Measurements from ENCODE around the gene CDH23. TPM values are rescaled to one million over a fixed set of nuclear protein-coding genes. Genes with fewer than 3 reads are reported as not detected.
A peak's percentile ranks its signal among the peaks of the same experiment; 100 is the strongest.

Gene CDH23
- total and polyA plus RNA-seq, 2 of the 8 experiments (the other 6 are each of a cell fraction or from before 2014, with no cell fraction given), result 1.9 to 4.9 TPM

GRCh38 chr10:71529207-71529827, 132.6 kb downstream of the CDH23 start:
- peak overlapping the region; percentile 36 to 43; a peak in 2 of 4 replicates for H3K4me2 ChIP-seq (ENCODE audit: insufficient read depth in 1 of 2, low read depth in 2 of 2, low read length in 2 of 2)
- no peak overlapping the region for H3K14ac ChIP-seq (ENCODE audit: insufficient read length)
- no peak overlapping the region for H3K9ac ChIP-seq (replicated peaks in 1 of 4; ENCODE audit: extremely low read depth in 1 of 4, low read depth in 3 of 4, low read length in 3 of 4)
- no peak overlapping the region for H3K4ac ChIP-seq (replicated peaks; ENCODE audit: insufficient read length, low read depth, low read length)
- H4K8ac ChIP-seq (ENCODE audit: extremely low read depth, insufficient read depth, low read length), result peak overlapping the region; percentile 62
- peak overlapping the region; percentile 23 for H4K5ac ChIP-seq (ENCODE audit: insufficient read length, low read depth, low read length)
- WGBS, 2 experiments (ENCODE audit: extremely low coverage in 1 of 2, insufficient coverage in 1 of 2, insufficient read length in 1 of 2, insufficient replicate concordance in 2 of 2, low coverage in 1 of 2, low lambda C conversion rate in 2 of 2, missing lambda C conversion rate in 1 of 2), result 92% methylated on average over 10 of the region's 11 CpGs; no CpG with 5 or more reads in 1 of the 2 experiments
- no peaks in the 10 kb centered on the region for H3K27me3 ChIP-seq (replicated peaks in 1 of 4; ENCODE audit: control insufficient read depth in 3 of 4, extremely low read depth in 1 of 4, insufficient read depth in 3 of 4, low read length in 3 of 4)
- H2BK12ac ChIP-seq (ENCODE audit: low read depth, low read length), result peak overlapping the region; percentile 84; the same call in 1 of the 2 replicates
- no peak overlapping the region for H3K27ac ChIP-seq (ENCODE audit: low read depth, low read length)
- peak overlapping the region in 1 of 4 experiments; percentile 15; a peak in 1 of 8 replicates for H3K4me3 ChIP-seq (ENCODE audit: extremely low read depth in 1 of 4, insufficient read depth in 2 of 4, low read depth in 3 of 4, low read length in 4 of 4)
- H4K20me1 ChIP-seq (replicated peaks in 1 of 2; ENCODE audit: control insufficient read depth in 1 of 2, insufficient read depth in 2 of 2, low read length in 2 of 2), result no peaks in the 10 kb centered on the region
- no peak overlapping the region for H3K23ac ChIP-seq (ENCODE audit: insufficient read length)
- TF ChIP-seq SUZ12 (IDR thresholded peaks at IDR 0.05; ENCODE audit: low read length), result no peak
- TF ChIP-seq EZH2 (IDR thresholded peaks at IDR 0.05; ENCODE audit: low read depth, low read length, severe bottlenecking), result no peak
- TF ChIP-seq, protein P1, sequence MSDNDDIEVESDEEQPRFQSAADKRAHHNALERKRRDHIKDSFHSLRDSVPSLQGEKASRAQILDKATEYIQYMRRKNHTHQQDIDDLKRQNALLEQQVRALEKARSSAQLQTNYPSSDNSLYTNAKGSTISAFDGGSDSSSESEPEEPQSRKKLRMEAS (IDR thresholded peaks at IDR 0.05), result no peak
- TF ChIP-seq HDAC2 (IDR thresholded peaks at IDR 0.05; ENCODE audit: borderline replicate concordance in 1 of 2, low read depth in 2 of 2, low read length in 2 of 2), result no peak
- TF ChIP-seq CHD1 (IDR thresholded peaks at IDR 0.05; ENCODE audit: low read depth, low read length), result no peak
- TF ChIP-seq, protein P2, sequence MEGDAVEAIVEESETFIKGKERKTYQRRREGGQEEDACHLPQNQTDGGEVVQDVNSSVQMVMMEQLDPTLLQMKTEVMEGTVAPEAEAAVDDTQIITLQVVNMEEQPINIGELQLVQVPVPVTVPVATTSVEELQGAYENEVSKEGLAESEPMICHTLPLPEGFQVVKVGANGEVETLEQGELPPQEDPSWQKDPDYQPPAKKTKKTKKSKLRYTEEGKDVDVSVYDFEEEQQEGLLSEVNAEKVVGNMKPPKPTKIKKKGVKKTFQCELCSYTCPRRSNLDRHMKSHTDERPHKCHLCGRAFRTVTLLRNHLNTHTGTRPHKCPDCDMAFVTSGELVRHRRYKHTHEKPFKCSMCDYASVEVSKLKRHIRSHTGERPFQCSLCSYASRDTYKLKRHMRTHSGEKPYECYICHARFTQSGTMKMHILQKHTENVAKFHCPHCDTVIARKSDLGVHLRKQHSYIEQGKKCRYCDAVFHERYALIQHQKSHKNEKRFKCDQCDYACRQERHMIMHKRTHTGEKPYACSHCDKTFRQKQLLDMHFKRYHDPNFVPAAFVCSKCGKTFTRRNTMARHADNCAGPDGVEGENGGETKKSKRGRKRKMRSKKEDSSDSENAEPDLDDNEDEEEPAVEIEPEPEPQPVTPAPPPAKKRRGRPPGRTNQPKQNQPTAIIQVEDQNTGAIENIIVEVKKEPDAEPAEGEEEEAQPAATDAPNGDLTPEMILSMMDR (IDR thresholded peaks at IDR 0.05; ENCODE audit: control extremely low read depth in 1 of 3, insufficient read depth in 1 of 3, low read depth in 1 of 3, low read length in 3 of 3), result no peak
- no peak for TF ChIP-seq TEAD4 (IDR thresholded peaks at IDR 0.05; ENCODE audit: low read depth, low read length)
- H3K9me3 ChIP-seq (ENCODE audit: insufficient read depth in 2 of 2, low read depth in 1 of 2, low read length in 1 of 2), result no peaks in the 10 kb centered on the region
- POLR2A ChIA-PET (ENCODE audit: partially characterized antibody), result interaction anchor here (0.6 to 1.3 kb wide), 3 partner anchors 12 to 22 kb away, joined by 3 to 4 read pairs (median 3); no protein-coding TSS in a partner anchor
- H3K4me1 ChIP-seq (replicated peaks in 1 of 4; ENCODE audit: control insufficient read depth in 3 of 4, insufficient read depth in 4 of 4, low read length in 3 of 4), result peaks cover 4 to 20% (median 16%) of the 10 kb centered on the region in 4 experiments
- H3K79me2 ChIP-seq (ENCODE audit: control insufficient read depth in 1 of 2, insufficient read depth in 2 of 2, low read length in 2 of 2), result no peaks in the 10 kb centered on the region
- H2BK5ac ChIP-seq (ENCODE audit: low read depth, low read length), result peak overlapping the region; percentile 66; the same call in 1 of the 2 replicates
- DNase-seq (ENCODE audit: low read depth in 1 of 2, low spot score in 2 of 2) (no peak), FAIRE-seq (no peak)
- peak overlapping the region; percentile 88; the same call in 1 of the 2 replicates for H2AK5ac ChIP-seq (ENCODE audit: low read depth, low read length)
- peak overlapping the region; percentile 46 for H4K91ac ChIP-seq (replicated peaks; ENCODE audit: insufficient read length, low read length)
- no peaks in the 10 kb centered on the region for H3K79me1 ChIP-seq (ENCODE audit: low read depth, low read length)
- H3K23me2 ChIP-seq (ENCODE audit: low read depth, low read length), result no peaks in the 10 kb centered on the region
- no peak overlapping the region for H3K56ac ChIP-seq (replicated peaks; ENCODE audit: insufficient read length, low read depth, low read length)
- peak overlapping the region; percentile 83; the same call in 1 of the 2 replicates for H2BK15ac ChIP-seq (ENCODE audit: low read length)
- H2BK20ac ChIP-seq (ENCODE audit: low read length), result peak overlapping the region; percentile 93; the same call in 1 of the 2 replicates
- CTCF ChIA-PET (ENCODE audit: partially characterized antibody), result interaction anchor here (0.5 to 5.7 kb wide), 18 partner anchors 10 to 321 kb away, joined by 3 to 53 read pairs (median 4); partner anchors contain the start of gene SLC29A3
- H2AFZ ChIP-seq (ENCODE audit: low read length), result no peak overlapping the region
- peak overlapping the region; percentile 29 for H2BK120ac ChIP-seq (replicated peaks; ENCODE audit: low read depth, low read length)
- peak overlapping the region; percentile 26; the same call in 1 of the 2 replicates for H3K18ac ChIP-seq (ENCODE audit: extremely low read depth, low read length)
- H3K36me3 ChIP-seq (ENCODE audit: control insufficient read depth in 2 of 4, insufficient read depth in 4 of 4, low read length in 3 of 4), result no peaks in the 10 kb centered on the region
